ENCODE measurements around the gene CTNNAL1. TPM values are rescaled to one million over a fixed set of nuclear protein-coding genes. Genes with fewer than 3 reads are reported as not detected.

CTNNAL1 gene
- total and polyA plus RNA-seq, 9 of the 15 experiments (the other 6 are each of a cell fraction or from before 2014, with no cell fraction given) = 23.2 to 78.0 (median 46.7) TPM

DNA sequence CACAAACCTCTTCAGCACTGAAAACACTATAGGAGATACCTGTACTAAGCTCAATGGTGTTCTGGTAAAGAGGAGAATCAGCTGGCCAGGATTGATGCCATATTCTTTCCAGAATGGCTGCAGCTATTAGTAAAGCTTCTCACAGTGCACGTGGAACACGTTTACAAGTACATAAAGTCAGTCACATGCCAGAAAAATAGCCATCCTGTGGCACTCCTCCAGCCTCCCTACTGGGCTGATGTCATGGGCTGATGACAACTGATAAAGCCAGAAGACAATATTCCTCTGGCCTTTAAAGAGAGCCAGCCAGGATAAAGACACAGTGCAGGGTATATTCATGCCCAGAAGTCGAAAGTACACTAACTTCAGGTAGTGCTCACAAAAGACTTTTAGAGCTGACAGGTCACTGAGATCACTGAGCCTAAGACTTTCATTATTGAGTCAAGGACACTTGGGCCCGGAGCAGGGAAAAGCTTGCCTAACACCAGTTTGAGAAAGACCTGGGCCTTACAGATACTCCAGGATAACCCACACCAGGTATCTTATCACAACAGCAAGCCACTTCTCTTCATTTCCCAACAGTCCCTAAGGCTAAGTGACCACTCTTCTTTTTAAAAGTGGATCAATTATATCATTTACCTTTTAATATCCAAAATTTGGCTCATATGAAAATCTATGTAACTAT is 49.7 kb downstream of the CTNNAL1 start (continued):
- TF ChIP-seq, protein P1, sequence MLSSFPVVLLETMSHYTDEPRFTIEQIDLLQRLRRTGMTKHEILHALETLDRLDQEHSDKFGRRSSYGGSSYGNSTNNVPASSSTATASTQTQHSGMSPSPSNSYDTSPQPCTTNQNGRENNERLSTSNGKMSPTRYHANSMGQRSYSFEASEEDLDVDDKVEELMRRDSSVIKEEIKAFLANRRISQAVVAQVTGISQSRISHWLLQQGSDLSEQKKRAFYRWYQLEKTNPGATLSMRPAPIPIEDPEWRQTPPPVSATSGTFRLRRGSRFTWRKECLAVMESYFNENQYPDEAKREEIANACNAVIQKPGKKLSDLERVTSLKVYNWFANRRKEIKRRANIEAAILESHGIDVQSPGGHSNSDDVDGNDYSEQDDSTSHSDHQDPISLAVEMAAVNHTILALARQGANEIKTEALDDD (IDR thresholded peaks at IDR 0.05) = no peak
- no peak for TF ChIP-seq HMGN3 (IDR thresholded peaks at IDR 0.05; ENCODE audit: borderline replicate concordance, extremely low read depth, insufficient read length, low read depth, low read length)
- no peak for TF ChIP-seq ZSCAN32 (CRISPR knock-in tag; IDR thresholded peaks at IDR 0.05)
- TF ChIP-seq, protein P2, sequence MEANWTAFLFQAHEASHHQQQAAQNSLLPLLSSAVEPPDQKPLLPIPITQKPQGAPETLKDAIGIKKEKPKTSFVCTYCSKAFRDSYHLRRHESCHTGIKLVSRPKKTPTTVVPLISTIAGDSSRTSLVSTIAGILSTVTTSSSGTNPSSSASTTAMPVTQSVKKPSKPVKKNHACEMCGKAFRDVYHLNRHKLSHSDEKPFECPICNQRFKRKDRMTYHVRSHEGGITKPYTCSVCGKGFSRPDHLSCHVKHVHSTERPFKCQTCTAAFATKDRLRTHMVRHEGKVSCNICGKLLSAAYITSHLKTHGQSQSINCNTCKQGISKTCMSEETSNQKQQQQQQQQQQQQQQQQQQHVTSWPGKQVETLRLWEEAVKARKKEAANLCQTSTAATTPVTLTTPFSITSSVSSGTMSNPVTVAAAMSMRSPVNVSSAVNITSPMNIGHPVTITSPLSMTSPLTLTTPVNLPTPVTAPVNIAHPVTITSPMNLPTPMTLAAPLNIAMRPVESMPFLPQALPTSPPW (CRISPR knock-in tag; IDR thresholded peaks at IDR 0.05) = no peak
- TF ChIP-seq ZNF354B (CRISPR knock-in tag; IDR thresholded peaks at IDR 0.05) = no peak
- no peak for TF ChIP-seq PPARD (CRISPR knock-in tag; IDR thresholded peaks at IDR 0.05)
- TF ChIP-seq NR2C2 (CRISPR knock-in tag; IDR thresholded peaks at IDR 0.05) = no peak
- no peak for TF ChIP-seq NR2C2 (tag; IDR thresholded peaks at IDR 0.05)
- no peak for TF ChIP-seq NCOA1 (IDR thresholded peaks at IDR 0.05; ENCODE audit: low read depth)
- TF ChIP-seq ETV6 (IDR thresholded peaks at IDR 0.05; ENCODE audit: borderline replicate concordance in 1 of 2, low read depth in 2 of 2, low read length in 1 of 2) = no peak
- TF ChIP-seq ETV6 (CRISPR knock-in tag; IDR thresholded peaks at IDR 0.05; ENCODE audit: borderline replicate concordance) = no peak
- peak; percentile 50 for TF ChIP-seq ZFX (CRISPR knock-in tag; IDR thresholded peaks at IDR 0.05)
- TF ChIP-seq TEAD2 (tag; IDR thresholded peaks at IDR 0.05) = no peak
- TF ChIP-seq XRCC4 (IDR thresholded peaks at IDR 0.05; ENCODE audit: extremely low read depth, insufficient read depth, insufficient read length) = no peak
- TF ChIP-seq E2F3 (CRISPR knock-in tag; IDR thresholded peaks at IDR 0.05) = no peak
- TF ChIP-seq RERE (CRISPR knock-in tag; IDR thresholded peaks at IDR 0.05; ENCODE audit: borderline replicate concordance) = no peak
- no peak for TF ChIP-seq ZNF696 (CRISPR knock-in tag; conservative IDR thresholded peaks at IDR 0.05)
- no peak for TF ChIP-seq ETS2 (tag; IDR thresholded peaks at IDR 0.05; ENCODE audit: borderline replicate concordance, poor library complexity, severe bottlenecking)
- TF ChIP-seq ZEB2 (IDR thresholded peaks at IDR 0.05) = 0 out of 2 replicates have a peak, but pooled peaks have one; percentile 22
- TF ChIP-seq, protein P3, sequence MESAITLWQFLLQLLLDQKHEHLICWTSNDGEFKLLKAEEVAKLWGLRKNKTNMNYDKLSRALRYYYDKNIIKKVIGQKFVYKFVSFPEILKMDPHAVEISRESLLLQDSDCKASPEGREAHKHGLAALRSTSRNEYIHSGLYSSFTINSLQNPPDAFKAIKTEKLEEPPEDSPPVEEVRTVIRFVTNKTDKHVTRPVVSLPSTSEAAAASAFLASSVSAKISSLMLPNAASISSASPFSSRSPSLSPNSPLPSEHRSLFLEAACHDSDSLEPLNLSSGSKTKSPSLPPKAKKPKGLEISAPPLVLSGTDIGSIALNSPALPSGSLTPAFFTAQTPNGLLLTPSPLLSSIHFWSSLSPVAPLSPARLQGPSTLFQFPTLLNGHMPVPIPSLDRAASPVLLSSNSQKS (CRISPR knock-in tag; IDR thresholded peaks at IDR 0.05) = no peak
